GM18868 (cell line): ENCODE measurements around the gene BZW2.
A peak's percentile ranks its signal among the peaks of the same experiment; 100 is the strongest.

Experiments used
- ATAC-seq: cut with Tn5 transposase; IDR thresholded peaks from one replicate; pipeline ENCODE4 v1.9.1; 2021; ENCODE audit warnings: mild to moderate bottlenecking, moderate library complexity; ENCODE audit not compliant: unreplicated experiment

Gene BZW2

DNA sequence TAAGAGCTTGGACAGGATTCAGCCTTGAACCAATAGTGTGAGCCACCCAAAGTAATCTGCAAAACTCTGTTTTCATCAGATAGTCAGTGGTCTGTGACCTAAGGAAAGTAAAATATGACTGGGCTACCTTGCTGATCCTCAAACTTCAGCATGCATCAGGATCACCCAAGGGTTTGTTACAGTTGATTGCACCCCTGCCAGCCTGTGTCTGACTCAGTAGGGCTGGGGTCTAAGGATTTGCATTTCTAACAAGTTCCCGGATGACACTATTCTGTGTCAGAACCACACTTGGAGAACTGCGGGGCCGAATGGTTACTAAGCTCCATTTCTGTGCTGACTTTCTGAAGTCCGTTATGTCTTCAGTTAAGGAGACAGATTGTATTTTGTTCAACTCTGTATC is 66.9 kb downstream of the BZW2 start:
- no peak for ATAC-seq

DNA sequence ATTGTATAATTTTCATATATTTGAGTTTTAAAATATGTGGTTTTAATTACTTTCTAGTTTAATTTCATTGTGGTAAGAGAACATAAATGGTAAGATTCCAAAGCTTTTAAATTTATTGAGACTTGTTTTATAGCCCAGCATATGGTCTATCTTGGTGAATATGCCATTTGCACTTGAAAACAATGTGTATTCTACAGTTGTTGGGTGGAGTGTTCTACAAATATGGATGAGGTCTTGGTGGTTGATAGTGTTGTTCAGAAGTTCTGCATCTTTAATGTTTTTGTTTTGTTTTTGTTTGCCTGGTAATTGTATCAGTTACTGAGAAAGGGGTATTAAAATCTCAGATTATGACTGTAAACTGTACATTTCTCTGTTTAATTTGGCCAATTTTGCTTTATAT is 69.9 kb downstream of the BZW2 start:
- ATAC-seq, result no peak

DNA sequence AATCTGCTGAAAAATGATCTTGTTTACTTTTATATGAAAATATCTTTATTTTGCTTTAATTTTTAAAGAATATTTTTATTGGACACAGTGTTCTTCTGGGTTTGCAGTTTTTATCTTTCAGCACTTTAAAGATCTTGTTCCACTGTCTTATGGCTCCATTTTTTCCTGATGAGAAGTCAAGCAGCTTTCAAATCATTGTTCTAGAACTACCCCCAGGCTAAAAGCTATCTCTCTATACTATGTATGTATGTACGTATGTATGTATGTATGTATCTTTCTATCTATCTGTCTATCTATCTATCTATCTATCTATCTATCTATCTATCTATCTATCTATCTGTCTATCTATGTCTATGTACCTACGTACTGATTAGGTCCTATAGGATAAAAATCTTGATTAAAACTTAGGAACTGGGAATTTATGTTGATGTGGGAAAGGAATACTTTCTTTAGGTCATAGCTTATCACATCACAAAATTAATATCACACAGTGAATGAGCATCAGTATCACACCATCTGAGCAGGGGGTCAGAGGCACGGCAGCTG is 72.2 kb downstream of the BZW2 start:
- no peak for ATAC-seq

DNA sequence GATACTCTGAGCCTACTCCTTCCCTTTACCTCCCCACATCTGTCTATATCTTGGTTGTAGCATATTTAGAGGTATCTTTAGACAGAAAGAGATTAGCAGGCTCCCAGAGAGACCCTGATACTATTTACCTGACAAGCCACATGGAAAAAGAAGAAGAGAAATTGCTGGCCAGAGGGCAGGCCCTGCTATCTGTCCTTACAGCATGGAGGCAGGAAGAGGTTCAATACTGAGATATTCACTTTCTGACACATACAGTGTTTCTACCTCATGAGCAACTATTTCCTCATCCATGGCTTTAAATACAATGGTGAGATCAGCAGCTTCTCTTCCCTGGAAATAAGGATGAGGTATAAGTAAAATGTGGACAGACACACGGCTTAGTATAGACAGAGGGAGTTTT is 73.7 kb downstream of the BZW2 start:
- ATAC-seq, result no peak

DNA sequence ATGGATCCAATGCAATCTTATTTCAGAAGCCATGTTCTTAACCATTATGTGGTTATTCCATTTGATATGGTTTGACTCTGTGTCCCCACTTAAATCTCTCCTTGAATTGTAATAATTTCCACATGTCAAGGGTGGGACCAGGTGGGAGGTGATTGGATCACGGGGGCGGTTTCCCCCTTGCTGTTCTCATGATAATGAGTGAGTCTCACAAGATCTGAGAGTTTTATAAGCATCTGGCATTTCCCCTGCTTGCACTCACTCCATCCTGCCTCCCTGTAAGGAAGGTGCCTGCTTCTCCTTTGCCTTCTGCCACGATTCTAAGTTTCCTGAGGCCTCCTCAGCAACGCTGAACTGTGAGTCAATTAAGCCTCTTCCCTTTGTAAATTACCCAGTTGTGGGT is 75.6 kb downstream of the BZW2 start:
- ATAC-seq, result no peak

DNA sequence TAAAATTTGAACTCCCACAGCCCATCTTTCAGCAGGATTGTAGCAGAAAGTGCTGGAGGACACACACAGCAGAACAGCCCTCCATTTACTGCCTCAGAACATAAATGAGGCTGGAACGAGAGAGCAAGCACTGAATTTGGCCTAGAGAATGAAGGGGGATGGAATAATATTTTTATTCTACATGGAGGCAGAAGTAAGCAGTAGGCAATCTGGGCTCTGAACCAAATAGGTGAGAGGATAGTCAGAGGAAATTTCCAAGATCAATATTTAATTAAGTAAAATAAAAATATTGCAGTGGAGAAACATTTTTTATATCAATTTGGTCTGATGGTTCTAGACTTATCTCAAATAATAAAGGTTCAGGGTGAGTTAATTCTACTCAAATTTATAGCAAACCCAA is 78.4 kb downstream of the BZW2 start:
- no peak for ATAC-seq

DNA sequence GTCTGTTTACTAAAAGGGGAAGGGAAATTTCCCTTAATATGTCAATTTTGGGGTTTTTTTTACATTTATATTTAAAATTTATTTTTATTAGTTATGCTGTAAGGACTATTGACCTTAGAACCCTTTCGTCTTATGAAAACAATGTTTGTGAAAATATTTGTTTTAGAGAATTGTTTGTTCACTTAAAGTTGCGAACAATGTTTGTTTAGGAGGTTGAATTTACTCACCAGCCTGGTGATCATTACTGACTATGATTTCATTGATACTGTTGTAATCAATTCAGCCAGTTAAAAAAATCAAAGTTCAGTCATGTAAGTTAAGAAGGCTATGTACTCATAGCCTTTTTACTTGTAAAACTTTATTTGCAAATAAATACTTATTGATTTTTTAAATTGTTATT is 80.2 kb downstream of the BZW2 start:
- no peak for ATAC-seq

DNA sequence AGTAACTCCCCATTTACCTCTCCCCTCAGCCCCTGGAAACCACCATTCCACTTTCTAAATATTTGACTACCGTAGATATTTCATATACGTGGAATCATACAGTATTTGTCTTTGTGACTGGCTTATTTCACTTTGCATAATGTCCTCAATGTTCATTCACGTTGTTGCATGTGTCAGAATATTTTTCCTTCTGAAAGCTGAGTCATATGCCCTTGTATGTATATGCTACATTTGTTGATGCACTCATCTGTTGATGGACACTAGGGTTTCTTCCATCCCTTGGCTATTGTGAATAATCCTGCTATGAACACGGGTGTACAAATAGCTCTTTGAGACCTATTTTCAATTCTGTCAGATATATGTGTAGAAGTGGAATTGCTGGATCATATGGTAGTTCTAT is 81.8 kb downstream of the BZW2 start:
- no peak for ATAC-seq

DNA sequence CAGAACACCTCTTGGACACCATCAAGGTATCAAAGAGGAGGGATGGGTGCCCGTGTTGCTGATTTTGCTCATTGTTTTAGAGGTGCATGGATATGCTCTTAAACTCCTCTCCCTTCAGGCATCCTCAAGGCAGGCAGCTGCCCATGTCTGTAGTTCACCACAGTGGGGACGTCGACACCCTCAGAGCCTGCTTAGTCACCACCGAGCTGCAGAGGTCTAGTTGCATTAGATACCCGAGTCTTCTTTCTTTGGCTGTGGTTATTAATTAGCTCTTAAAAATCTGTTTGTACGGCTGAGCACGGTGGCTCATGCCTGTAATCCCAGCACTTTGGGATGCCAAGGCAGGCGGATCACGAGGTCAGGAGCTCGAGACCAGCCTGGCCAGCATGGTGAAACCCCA is 82.8 kb downstream of the BZW2 start:
- ATAC-seq, result no peak

DNA sequence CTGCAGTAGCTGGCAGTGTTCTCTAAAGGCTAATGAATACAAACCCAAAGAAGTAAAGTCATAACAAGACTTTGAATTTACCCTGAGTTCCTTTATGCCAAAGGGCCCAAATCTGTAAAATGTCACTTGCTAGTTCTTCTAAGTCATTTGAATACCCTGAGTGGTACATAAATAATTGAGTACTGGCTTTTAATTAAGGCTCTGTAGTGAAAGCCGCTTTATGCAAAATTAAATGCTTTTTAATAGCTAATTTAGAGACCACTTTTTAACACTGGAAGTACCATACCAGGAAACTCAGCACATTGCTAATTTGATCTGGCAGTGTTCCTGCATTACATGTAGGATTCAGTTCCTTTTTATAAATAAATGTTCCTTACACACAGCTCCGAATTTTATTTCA is 83.6 kb downstream of the BZW2 start:
- ATAC-seq, result no peak

DNA sequence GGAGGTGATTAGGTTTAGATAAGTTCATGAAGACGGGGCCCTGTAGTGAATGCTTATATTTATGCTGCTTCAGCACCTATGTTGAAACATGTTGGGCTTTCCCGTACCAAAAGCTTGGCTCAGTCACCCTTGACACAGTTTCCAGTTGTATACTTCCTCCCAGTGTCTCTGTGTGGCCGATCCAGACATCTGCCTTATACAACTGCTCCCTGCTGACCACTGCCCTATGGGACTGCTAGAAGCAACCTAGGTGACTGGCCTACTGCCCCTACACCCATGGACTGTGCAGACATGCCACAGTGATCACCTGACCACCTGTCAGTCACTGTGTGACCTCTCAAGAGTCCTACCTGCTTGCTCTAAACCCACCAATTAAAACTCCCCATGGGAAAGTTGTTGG is 85.0 kb downstream of the BZW2 start:
- ATAC-seq, result no peak

DNA sequence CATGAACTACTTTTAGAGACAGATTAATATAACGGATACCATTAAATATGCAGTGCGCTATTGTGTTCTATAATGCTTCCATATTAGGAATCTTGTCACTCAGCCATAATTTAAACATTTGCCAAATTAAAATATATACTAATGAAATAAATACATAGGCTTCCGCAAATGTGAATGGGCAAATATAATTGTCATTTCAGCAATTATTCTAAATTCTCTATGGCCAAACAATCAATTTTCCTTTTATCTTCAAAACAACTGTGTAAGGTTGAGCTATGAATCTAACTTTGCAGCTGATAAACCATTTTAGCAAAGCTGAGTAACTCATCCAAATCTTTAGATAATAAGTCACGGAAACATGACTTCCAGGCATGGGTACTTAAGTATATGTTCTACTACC is 86.8 kb downstream of the BZW2 start:
- no peak for ATAC-seq

DNA sequence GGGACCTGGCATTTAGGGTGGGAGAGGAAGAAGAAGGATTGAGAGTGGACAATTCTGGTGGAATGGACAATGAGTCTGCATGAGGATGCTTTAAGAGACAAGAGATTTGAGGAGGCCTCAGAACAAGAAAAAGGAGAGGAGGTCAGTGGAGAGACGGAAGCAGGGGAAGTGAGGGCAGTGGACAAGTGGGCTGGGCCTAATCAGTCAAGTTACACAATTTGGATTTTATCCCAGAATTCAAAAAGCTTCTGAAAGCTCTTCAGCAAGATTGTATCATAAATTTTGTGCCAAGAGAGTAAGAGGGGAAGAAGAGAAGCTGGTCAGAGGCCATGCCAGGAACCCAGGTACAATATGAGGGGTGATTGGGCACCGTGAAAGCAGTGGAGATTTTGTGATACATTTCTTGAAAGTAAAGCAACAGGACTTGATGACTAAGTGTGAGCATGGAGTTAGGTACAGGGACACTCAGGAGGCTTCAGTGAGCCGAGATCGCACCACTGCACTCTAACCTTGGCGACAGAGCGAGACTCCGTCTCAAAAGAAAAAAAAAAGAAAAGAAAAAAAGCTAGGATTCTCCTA is 88.3 kb downstream of the BZW2 start:
- ATAC-seq, result no peak

DNA sequence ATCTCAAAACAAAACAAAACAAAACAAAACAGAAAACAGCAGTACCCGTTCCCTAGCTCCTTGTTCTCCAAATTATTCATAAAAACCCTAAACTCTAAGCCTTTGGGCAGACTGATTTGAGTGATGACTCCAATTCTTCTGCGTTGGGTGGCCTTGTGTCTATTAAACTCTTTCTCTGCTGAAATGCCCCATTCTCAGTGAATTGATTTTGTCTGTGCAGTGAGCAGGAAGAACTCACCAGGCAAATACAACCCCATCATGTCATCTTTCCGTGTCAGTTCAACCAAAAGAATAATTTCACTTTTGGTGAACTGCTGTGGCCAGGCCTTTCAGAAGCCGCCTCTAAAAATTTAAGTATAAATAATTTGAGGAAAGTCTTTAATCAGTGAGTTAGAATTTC is 89.0 kb downstream of the BZW2 start:
- no peak for ATAC-seq

DNA sequence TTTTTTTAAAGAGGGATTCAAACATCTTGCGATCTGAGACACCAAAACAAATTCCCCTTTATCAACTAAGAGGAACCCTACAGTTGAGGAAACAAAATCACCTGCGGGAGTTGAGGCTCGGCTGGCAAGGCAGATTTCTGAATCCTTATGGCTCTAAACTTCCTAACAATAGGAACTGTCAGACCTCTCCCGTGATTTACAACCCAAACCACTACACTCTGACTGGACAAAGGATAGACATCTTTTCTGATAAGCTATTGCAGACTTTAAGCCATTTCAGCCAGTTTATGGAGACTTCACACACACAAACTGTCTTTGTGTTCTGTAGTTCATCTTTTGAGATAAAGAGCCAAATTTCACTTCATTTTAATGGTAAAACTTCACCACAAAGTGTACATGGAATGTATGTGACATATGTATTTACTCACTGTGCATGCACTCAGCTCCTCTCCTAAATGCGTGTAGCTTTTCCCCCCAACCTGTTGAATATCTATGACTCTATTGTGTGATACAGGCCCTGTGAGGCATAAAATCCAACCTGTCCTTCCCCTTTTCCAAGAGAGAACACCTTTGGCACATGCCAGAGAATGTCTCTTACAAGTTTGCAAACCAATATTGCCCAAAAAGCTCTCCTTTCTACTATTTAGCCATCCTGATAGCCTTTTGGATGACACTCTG is 92.2 kb downstream of the BZW2 start:
- no peak for ATAC-seq

DNA sequence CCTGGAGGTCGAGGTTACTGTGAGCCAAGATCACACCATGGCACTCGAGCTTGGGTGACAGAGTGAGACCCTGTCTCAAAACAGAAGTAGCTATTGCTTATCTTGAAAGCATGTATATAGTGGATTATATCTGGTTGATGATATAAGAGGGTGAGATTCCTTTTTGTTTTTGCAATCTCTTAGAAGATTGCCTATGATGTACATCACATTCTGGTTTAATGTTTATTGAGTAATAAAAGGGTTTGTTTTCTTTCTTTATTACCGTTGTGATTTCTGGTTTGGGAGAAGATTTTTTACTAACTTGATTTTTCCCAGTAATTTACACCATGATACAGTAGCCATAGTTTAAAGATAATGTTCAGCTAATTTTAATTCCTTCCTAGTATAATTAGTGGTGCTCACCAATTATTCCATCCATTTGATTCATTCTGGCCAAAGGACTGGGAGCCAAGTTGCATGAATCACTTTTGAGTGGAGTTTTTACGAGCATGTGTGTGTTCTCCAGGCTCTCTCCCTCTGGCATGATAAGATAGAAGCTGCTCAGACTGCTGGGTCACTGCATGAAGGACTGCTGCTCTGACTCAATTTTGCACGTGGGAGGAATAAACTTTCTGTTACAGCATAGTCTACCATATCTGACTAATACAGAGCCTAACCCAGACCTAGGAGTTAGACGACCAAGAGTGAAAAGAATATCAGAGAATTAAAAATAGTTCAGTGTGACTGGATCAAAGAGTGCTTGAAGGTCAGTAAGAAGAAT is 94.1 kb downstream of the BZW2 start:
- peak; percentile 45 for ATAC-seq

DNA sequence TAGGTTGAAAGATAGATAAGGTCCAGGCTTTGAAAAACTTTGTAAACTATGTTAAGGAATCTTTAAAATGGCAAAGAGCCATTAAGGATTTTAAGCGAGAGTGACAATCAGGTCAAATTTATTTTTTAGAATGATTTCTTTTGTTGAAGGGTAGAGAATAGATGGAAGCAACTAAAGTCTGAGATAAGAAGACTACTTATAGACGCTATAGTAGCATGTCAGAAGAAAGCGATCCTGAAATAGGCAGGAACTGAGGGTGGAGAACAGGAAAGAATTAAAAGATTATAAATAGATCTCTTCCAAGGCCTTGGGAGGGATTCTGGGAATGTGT is 94.6 kb downstream of the BZW2 start:
- ATAC-seq, result no peak

DNA sequence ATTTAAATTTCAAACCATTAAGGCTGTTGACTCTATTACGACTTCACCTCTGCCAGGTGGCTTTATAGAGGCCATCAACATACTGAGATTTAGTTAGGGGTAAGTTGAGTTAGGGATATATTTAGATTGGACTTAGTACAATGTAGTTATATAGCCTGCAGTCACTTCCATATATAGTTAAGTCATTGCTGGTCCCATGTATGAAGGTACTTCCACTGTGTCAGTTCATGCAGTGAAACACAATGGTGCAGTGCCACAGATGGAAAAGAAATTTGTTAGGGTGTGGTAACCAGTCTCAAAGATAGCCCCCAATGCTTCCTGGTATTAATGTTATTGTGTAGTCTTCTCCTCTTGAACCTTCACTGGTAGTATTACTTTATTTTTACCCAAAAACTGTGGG is 95.0 kb downstream of the BZW2 start:
- ATAC-seq, result no peak

DNA sequence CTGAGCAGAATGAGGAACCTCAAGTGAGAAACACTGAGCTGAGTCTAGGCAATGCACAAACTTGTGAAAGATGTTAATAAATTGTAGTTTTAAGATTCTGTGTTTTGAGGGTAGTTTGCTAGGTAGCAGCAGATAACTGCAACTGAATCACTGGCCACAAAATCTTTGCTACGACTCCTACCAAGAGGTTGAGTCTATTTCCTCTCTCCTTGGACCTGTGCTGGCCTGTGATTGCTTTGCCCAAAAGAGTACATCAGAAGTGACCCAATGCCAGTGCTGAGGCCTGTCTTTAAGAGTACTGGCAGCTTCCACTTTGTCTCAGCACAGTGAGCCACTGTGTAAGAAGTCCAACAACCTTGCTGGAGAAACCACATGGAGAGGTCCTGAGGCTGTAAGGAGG is 95.7 kb downstream of the BZW2 start:
- no peak for ATAC-seq

DNA sequence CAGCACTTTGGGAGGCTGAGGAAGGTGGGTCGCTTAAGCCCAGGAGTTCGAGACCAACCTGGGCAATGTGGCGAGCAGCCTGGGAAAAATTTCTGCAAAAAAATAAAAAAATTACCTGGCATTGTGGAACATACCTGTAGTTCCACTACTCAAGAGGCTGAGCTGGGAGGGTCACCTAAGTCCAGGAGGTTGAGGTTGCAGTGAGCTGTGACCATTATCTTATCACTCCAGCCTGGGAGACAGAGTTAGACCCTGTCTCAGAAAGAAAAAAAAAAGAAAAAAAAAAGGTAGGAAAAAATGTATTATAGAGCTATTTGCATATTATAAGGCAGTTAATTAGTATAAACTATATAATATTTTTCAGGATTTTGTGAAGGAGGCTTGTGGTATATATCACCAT is 96.6 kb downstream of the BZW2 start:
- no peak for ATAC-seq

DNA sequence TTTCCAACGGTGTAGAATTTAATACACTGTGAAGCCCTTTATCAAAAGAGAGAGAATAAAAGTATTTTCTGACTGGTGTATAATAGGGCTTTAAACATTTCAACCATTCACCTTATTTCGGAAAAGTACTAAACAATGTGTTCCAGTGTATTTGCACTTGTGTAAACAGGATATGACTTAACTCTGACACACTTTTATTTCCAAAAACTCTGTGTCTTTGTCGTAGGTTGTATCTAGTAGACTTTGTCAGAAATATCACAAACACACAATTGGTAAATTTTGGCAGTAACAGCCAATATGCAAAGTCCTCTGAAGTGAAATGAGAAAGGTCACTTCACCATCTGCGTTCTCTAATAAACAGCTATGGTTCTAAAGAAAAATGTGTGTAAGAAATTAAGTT is 97.3 kb downstream of the BZW2 start:
- ATAC-seq, result no peak

DNA sequence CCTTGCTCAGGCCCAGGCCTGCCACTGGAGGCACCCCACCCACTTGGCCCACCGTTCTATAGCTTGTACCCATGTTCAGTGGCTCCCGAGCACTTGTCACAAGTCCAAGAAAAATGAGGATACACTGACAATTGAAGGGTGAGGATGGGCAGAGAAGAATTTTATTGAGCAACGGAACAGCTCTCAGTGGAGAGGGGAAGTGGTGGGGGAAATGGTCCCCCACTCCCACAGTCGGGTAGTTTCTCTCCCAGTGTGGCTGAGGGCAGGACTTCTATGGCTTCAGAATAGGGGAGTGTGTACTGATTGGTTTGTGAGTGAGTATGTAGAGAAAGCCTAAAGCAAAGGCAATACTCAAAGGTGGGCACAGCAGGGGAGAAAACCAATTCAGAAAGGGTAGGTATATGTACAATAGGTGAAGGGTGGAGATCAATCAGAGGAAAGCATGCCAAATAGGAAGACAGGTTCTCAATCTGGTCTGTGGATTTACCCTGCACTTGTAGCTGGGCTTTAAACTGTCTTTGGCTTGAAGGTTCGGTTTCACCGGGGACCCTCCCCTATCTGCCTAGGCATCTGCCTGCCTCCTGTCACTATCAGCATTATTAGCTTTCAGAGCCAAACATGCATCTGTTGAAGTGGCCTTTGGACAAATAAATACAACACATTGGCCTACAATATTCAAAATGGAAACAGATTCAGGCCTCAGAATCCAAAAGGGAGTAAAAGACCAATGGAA is 98.7 kb downstream of the BZW2 start:
- ATAC-seq, result no peak
